Renal cortex interstitium (tissue), 11 donors: ENCODE results near the gene TRABD2B. TPM values are rescaled to one million over a fixed set of nuclear protein-coding genes. Genes with fewer than 3 reads are reported as not detected.

Experiments used
- DNase-seq, 11 donors: peaks; one replicate each; pipeline ENCODE4 v3.0.0-alpha.2; 2013; ENCODE audit warnings: low read depth in 9 of 11, low spot score in 4 of 11; ENCODE audit errors: extremely low read depth in 1 of 11
- polyA plus RNA-seq, 3 donors: library from polyadenylated mRNA; unstranded; fragments of 120-200 nt; gene quantifications; one replicate each; pipeline ENCODE4 v1.2.1, GENCODE V29; 2013; ENCODE audit not compliant: insufficient read length in 3 of 3

Gene TRABD2B
- polyA plus RNA-seq, 3 donors, result 18.7 to 28.0 (median 27.9) TPM

DNA sequence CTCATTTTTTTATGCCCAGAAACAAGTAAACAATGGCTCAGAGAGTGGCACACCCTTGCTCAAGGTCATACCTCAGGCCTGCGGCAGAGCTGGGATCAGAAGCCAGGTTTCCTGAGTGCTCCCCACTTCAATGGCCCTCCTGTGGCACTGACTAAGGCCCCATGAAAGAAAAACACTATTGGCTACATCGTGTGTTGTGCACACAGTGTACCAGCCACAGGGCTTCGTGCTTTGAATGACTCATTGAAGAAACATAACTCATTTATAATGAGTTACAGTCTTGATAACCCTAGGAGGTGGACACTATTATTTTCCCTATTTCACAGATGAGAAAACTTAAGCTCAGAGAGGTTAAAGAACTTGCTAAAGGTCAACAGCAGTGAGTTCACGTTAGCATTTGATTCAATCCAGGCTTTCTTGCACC lies 91.2 kb downstream of the TRABD2B start:
- DNase-seq, result no peak

DNA sequence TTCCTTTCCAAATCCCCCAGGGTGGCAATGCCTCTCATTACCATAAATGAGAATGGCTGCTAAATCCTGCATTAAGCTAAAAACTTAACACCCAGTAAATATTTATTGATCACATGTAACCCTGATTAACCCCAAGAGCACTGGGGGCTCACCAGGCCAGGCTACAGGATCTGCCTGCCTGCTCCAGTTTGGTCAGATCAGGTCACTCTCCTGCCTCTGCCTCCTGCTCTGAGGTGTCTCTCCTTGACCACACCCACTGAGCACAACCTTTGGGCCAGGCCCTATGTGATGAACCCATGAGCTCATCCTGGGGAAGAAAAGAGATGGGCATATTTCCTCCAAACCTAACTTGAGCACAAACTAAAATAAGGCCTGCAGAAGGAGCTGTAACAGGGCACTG lies 93.5 kb downstream of the TRABD2B start:
- DNase-seq, result no peak

DNA sequence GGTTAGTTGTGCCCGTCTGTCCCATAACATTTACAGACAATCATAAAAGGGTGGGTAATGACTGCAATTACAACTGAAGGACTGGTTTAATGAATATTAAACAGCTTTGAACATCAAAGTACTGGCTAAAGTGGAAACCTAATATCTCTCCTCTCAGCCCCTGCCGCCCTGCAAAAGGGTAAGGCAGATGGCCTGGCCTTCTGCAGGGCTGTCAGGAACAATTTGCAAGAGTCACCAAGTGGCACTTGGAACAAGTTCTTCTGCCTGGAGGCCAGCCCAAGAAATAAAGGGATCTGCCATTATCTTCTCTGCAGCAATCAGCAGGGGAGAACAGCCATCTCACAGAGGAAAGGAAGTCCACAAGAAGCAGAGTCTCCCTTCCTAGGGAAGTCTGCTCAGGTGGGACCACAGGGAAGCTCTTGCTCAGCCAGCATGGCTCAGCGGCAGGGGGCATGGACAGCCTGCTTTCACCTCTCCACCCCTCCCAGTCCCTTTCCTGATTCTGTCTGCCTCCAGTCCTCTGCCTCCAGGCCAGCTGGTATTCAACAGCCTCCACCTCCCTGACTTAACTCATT lies 96.1 kb downstream of the TRABD2B start:
- DNase-seq, result no peak

DNA sequence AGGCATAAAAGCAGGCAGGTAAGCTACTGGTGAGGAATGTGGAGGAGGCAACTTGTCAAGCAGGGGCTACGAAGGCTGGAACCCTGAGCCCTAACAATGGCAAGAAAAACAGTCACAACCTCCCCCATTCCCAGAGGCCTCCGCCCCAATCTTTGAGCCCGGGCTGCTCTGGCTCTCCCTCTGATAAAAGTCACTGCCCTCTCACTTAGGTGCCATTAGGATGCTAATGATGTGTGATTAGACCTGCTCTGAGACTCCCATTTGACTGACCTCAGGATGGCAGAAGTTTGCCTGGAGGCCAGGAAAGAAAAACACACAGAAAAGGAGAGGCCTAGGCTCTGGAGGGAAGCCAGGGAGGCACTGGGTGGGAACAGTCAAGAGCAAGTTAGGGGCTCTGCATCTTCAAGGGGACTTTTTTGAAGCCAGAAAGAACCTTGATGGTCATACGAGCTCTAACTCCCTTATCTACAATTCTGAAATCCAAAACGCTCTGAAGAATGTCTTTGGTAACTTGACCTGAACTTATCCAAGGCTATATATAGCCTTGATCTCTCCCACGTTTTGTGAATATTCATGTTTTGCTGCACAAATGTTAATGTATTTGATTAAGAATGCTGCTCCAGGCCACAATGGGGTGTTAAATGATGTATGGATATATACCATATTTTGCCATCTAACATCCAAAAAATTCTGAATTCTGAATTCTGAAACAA lies 98.9 kb downstream of the TRABD2B start:
- no peak for DNase-seq

DNA sequence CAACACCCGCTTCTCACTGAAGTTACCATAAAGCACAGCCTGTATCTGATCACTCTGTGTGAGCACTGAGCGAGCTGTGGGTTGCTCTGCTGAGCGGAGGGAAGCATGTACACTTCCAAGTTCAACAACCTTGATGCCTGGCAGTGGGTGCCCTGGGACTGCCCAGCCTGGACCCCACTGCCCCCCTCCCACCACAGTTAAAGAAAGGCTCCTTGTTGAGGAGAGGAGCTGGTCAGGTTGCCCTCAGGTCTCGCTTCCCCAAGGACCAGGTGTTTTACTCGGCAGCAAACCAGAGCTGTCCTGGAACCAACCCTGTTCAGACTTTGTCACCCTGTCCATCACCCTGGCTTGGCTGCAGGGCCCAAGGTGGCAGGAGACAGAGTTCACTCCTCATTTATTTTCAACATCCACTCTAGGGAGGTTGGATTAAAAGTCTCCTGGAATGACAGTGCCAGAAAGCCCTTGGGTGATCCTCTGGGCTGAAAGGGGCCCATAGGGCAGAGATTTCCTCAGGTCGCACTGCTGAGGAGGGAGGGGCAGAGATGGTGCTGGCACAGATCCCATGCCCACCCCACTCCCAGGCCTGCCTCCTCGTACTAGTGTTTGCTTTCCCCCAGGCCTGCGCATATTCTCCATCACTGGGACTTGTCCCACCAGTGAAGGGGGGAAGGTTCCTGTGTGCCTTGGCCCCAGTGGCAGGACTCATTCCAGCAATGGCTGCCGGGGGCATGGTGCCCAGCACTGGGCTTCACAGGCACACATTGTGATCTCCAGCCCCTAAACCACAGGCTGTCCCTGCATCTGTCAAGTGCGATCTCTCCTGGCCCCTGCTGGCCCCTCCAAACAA lies 101.7 kb downstream of the TRABD2B start:
- no peak for DNase-seq

DNA sequence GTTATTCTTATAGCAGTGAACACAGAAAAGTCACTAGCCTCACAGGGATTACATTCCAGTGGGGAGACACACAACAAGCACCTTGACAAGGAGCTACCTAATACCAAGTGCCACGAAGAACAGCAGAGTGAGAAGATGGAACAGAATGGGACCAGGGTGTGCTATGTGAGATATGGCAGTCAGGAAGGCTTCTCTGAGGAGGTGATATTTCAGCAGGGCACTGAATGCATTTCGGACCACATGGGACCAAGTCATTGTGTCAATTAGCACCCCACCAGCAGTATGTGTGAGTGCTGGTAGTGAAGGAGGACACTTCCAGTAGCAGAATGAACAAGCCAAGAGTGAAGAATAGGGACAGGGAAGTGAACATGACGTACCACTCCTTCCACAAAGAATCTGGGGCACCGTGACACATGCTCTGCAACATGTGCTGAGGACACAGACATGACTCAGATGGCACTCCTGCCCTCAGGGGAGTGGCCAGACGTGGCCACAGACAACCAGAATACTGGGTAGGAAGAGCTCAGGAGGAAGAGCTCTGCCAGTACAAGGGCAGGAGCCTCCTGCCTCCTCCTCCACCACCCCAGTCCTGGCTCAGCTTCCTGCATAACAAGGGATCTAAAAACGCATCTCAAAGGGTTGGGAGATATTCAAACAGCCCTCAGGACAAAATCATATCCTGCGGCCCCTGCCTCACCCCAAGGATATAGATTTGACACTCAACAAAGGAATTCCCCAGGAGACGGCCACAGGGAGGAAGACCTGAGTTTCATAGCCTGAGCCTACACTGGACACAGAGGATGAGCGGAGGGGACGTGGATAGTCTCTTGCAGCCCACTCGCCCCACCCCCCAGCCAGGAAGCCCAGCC lies 102.5 kb downstream of the TRABD2B start:
- DNase-seq, result no peak

DNA sequence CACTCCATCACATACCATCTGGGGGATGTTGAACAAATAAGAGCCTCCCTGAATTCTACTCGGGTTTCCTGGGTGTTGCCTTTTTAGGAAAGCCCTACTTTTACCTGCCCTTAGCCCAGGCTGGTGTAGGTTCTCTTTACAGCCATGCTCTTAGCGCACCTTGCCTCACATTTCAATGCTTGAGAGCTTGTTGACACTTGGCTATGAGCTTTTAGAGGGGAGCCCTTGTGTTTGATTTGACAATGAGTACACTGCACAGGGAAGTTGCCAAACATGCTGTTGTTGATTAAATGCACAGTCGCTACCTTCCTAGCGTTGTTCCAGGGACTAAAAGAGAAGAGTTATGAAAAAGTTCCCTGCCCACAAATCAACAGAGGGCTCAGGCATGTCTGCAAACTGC lies 103.8 kb downstream of the TRABD2B start:
- DNase-seq, result no peak

DNA sequence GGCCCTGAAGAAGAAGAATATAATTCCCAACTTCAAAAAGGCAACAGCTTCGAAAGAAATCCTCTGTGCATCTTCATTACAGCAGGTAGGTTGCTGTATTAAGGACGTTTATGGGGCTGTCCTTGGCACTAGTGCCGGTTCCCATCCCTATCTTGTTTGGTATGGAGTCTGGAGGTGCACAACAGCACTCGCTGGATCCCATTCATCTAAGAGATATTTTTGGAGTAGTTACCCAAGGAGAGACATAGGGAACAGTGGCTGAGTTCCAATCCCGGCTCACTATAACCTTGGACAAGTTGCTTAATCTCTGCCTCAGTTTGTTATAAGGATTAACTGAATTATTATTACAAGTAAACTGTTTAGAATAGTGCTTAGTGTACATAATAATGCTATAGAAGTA lies 106.4 kb downstream of the TRABD2B start:
- DNase-seq, result no peak

DNA sequence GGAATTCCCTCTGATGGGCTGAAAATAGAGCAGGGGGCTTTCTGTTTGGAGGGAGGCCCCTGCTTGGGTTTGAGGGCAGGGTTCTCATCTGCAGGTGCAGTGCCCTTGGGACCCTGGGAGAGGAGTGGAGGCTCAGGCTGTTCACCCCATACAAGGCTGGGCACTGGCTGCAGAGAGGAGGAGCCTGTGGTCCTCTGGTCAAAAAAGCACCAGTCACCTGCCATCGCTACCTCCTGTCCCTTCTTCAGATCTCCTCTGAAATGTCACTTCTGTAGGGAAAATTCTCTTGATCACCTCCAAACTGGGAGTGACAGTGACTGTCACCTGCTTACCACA lies 108.9 kb downstream of the TRABD2B start:
- no peak for DNase-seq

DNA sequence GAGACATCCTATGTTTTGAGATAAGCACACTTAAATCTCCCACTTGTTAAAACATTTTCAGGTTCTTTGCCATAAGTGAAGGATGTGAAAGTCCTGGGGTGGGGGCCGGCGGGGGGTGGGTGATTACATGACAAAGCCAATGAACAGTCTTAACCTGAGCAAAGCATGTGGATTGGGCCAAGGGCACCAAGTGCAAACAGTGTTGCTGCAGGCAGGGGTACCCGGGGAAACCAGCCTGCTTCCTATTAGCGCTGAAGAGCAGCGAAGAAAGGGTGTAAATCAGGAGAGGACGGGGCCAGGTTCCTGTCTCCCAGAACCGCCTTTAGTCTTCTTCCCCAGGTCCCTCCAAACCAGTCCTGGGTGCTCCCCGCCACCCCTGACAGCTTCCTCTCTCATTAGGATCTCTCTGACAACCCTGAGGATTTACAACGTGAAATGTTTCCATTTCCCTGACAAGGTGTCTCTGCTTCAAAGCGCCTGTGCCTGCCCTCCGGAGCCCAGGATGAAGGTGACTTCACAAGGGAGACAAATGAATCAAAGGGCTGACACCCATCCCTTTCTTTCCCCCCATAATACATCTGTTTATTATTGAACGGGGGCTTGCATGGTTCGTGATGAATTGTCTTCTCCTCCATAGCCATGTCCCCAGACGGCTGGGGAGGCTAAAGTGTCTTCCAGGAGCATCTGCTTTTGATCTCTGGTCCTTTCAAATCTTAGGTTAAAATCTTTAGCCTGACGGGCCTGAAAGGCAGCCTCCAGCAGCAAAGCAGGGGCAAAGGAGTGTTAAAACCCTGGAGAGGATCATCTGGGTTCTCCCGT lies 109.5 kb downstream of the TRABD2B start:
- no peak for DNase-seq

DNA sequence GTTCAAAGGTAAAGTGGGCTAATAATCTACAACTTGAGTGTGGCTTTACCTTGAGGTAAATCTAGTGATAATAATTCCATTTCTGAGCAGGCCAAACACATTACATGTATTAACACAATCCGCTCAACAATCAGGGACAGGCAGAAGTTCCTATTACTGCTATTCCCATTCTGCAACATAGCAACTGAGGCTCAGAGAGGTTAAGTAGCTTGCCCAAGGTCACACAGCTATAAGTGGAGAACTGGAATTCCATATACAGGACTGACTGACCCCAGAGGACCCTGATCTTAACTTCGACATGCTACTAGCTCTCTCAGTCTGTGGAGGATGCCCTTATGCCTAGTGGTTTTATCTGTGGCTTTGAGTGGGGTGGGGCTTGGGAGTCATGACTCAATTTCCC lies 110.1 kb downstream of the TRABD2B start:
- DNase-seq, result no peak

DNA sequence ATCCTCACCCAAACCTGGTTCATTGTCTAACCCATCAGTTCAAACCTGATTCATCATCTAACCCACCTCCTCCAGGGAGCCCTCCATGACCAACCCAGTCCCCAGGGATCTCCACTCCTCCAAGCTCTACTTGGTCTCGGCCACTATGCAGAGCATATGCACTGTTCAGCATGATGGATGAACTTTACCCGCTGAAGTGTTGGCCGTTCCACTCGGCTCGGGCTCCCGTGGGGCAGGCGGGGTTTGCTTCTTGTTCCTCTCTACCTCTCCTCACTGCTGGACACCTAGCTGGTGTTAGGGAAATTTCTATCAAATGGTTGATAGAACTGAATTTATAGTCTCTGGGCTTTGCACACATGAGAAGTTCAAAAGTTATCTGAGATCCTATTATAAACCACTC lies 111.0 kb downstream of the TRABD2B start:
- no peak for DNase-seq

DNA sequence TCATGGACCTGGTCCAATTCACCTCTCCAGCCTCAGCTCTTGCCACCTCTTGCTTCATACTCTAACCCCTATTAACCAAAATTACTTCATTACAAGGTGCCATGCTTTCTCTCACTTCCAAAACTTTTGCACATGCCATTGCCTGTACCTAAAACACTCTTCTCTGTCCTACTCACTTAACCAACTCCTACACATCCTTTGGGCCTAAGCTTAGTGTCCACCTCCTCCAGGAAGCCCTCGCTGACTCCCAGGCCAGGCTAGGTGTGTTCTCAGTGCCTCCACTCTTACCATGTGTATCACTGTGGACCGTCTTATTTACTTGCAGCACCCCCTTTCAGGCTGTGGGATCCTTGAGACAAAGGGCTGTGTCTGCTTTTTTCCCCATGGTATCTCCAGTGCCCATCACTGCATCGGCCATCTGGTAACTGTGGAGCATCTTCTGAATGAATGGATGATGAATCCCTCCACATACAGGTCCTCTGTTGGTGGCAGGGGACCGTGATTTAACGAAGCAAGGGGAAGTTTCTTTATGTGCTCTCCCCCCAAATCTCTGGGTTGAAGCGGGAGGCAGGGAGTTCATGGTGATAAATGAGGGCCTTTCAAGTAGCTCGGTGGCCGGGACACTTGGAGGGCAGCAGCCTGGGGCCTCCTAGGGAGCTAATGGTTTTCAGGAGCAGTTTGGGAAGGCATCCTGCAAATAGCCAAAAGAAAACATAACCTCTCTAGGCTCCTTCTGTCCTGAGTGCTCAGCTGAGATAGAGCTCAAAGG lies 111.9 kb downstream of the TRABD2B start:
- no peak for DNase-seq

DNA sequence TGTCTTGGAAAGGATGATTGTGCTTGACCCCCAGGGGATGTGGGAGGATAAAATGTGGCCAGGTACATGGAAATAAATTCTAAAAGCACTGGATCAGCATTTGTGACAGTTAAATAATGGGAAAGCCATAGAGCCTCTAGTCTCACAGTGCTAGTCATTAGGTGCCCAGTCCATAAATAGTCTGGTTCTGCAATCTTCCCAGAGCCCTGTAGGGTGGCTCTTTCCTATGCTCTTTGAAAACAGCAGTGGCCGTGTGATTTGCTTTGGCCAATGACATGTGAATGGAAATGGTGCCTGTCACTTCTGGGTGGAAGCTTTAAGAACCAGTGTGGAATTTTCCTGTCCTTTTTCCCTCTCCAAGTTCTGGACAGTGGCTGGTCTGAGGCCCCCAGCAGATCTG lies 113.2 kb downstream of the TRABD2B start:
- no peak for DNase-seq

DNA sequence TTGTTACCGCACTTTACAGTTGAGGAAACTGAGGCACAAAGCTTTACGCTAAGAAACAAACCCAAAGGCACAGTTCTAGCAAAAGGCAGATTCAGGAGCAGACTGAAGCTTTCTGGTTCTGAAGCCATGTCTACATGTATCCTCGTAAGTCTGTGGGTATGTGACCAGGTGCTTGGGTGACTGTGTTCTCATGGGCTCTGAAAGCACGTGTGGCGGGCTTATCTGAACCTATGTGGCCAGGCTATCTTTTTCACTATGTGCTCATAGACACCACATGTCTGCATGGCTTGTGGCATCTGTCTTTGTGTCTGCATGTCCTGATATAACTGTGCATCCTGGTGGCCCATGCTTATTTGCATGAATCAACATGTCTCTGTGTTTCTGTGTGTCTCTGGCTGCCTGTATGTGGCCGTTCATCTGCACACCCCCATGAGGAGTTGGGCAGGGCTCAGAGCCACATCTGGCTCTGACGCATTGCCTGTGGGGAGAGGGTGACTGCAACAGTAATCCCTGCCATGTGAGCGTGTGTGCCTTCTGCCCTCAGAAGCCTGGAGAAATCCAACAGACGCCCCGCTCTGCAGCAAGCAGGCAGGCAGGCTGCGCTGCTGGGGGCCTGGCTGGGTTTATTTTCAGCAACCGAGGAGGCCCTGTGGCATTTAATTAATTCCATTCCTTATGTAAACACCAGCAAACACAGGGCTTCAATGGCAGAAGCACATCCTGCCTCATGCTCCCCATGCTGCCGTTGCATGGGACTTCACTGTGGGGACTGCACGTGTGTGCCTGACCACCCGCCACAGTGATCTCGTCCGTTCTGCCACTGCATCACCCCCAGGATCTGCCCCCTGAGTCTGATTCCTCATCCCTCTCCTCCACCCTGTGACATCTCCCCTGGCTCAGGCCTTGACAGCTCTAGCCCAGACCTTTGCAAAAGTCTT lies 115.4 kb downstream of the TRABD2B start:
- no peak for DNase-seq

DNA sequence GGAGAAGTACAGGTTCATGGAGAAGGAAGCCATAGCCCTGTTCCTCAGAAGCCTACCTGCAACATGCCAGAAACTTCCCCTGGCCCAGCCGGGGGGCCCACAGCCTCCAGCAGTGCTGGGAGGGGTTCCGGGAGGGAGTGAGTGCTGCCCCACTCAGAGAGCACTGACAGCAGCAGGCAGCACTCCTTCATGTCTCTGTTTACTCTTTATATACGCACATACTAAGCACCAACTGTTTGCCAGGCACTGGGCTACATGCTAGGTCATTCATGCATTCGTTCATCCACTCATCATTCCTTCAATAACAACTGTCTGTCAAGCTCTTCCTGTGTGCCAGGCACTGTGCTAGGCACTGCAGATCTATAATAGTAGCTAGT lies 120.6 kb downstream of the TRABD2B start:
- no peak for DNase-seq
